NCI-H82 treated with DMSO at 0.1 percent for 48 hours (cell line): ENCODE data around the gene MIDN.

Source experiments
- DNase-seq: peaks from one replicate; lab custom pipeline; 2025; ENCODE audit not compliant: unreplicated experiment; lab: John Stamatoyannopoulos, UW

MIDN gene

DNA sequence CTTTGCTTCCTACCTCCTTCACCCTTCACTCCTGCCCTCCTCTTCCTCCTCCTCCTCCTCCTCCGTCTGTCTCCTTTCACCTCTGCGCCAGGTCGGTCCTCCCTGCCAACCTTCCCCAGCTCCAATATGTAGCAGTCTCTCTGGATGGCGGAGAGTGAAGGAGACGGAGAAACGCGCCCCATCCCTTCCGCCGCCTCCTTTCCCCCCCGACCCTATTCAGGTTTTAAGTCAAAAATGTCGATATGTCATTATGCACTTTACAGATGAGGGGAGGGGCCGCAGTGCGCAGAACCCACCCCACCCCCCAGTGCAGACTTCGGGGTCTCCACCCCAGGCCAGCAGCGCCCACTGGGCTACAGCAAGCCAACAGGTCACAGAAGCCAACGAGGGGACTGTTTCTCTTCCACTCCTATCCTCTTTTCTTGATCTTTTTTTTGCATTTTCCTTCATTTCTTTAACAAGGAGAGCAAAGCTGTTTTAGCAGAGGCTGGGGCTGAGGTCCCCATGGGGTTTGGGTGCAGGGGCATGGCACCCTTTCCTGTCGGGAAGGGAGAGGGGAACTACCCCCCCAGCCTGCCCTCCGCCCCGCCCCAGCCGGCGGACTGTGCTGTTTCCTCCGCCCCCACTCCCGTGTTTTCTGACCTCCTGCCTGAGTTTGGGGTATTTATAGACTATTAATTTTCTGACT lies 9.2 kb downstream of the MIDN start:
- DNase-seq = no peak

DNA sequence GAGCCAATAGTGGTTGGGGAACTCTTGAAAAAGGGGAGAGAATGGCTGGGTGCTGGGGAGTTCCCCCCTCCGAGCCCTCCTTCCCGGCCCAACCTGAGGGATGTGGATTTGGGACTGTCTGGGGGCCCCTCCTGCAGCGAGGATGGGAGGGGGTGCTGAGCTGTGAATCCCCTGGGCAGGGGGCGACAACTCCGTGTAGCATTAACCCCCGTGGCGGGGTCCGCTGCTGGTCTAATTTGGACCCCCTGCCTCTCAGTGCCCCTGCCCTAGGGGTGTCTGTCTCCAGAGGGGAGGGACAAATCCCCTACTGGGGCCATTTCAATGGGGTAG lies 9.7 kb downstream of the MIDN start:
- DNase-seq = no peak

DNA sequence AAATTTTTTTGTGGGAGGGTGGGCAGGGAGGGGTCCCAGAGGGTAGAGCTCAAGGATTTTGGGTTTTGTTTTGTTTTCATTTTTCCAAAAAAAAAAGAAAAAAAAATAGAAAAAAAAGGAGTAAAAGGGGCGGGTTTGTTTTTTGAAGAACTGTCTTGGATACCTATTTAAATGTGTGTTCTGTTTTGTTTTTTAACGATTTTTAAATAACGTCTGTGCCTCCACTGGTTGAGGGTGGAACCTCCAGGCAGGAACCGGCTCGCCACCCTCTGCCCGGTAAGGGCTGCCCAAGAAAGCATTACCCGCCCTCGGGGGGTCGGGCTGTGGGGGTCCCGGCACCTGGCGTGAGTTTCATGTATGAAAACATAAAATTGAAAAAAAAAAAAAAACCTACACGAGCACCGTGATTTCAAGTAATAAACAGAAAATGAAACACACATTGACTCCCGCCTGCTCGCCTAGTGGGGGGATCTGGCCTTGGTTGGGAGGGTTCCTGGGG lies 10.4 kb downstream of the MIDN start:
- DNase-seq = no peak

DNA sequence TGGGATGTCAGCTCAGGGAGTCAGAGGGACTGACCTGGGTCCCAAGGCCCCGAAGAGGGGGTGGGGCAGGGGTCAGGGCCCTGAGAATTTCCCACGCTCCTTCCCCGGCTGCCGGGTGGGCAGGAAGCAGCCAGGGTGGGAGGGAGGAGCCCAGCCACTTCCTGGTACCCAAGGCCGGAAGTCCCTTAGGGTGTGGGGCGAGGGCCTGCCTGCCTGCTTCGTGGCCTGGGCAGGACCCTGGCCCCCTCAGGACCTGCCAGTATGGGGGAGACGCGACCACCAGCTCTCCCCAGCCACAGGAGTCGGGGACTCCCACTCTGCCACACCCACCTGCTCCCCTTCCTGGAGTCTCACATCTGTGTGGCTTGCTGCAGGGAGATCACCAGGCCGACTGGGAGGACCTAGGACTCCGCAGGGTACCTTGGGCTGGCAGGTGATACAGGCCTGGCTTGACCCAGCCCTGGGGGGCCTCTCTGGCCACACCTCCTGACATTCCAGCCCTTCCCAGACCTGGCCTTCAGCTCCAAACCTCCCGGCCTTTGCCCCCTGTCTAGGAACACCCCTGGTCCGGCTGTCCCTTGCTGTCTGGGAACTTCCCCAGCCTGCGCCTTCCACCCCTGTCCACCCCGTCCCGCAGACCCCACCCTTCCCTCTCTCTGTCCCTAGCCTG lies 11.0 kb downstream of the MIDN start:
- DNase-seq = no peak

DNA sequence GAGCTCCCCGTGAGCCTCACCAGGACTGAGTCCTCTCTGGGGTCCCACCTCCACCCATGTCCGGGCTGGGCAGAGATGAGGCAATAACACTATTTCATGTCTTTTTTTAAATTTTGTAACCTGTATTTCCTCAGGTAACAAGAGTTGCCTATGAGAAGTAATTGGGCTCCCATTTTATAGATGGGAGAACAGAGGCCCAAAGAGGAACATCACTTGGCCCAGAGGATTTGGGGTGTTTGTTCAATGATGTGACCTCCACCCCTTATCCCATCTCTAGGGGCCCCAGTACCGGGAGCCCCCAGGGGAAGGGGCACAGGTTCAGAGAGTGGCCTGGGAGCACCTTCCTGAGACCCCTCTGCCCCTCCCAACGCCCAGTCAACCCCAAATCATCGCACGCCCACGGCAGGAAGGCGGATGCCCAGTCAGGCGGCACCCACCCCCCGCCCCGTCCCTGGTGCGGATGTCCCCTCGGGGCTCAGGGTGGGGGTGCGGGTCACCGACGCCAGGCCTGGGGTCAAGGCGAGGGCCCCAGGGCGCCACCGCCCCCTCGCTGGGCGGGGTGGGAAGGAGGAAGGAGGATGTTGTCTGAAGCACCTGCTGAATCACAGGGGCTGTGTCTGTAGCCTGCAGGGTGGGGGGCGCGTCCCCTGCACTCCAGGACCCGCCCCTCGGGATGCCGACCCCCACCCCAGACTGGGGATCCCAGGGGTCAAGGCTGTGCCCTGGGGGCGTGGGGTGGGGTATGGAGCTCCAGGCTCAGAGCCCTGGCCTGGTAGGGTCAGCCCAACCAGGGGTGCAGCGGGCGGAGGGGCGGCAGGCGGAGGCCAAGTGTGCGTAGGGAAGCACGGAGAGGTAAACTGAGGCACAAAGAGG lies 11.7 kb downstream of the MIDN start:
- no peak for DNase-seq

DNA sequence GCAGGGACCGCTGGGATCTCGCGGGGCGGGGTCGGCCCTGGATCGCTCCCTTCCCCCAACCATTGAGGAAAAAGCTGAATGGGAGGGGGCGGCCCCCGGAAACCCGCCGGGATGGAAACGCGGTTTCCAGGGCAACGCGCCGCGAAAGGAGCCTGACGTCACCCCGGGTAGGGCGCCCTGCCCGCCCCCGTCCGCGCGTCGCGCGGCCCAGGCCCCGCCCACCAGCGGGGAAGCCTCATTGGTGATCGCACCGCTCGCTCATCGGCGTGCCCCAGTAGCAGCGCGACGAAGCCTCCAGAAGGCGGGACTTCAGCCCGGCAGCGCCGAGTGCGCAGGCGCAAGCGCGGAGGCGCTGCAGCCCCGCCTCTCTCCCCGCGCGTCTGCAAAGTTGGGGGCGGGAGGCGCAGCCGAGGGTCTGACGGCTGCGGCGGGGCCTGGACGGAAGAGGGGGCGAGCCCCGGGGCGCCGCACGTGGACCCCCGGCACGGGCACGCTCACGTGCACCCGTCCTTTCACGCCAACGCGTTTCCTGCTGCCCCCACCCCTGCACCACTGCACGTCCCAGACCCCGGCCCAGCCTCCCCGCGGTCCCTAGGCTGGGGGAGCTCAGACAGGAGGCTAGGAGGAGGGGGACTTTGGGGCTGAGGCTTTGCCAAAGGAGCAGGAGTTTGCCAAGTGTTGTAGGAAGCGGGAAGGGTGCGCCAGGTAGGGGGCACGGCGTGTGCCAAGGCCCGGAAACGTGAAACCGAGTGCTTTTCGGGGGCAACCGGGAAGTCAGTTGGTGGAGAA lies 12.6 kb downstream of the MIDN start:
- DNase-seq = peak; percentile 44

DNA sequence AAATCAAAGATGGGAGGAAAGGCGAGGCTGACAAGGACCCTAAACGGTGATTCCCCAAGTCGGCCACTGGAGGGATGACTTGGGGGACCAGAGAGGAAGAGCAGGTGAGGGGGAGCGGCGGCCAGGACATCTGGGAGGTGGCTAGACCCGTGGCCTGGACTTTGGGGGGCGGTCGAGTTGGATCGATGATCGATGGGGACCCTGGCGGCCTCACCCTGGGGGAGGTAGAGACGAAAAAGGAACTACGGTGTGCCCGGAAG lies 13.1 kb downstream of the MIDN start:
- DNase-seq = no peak

DNA sequence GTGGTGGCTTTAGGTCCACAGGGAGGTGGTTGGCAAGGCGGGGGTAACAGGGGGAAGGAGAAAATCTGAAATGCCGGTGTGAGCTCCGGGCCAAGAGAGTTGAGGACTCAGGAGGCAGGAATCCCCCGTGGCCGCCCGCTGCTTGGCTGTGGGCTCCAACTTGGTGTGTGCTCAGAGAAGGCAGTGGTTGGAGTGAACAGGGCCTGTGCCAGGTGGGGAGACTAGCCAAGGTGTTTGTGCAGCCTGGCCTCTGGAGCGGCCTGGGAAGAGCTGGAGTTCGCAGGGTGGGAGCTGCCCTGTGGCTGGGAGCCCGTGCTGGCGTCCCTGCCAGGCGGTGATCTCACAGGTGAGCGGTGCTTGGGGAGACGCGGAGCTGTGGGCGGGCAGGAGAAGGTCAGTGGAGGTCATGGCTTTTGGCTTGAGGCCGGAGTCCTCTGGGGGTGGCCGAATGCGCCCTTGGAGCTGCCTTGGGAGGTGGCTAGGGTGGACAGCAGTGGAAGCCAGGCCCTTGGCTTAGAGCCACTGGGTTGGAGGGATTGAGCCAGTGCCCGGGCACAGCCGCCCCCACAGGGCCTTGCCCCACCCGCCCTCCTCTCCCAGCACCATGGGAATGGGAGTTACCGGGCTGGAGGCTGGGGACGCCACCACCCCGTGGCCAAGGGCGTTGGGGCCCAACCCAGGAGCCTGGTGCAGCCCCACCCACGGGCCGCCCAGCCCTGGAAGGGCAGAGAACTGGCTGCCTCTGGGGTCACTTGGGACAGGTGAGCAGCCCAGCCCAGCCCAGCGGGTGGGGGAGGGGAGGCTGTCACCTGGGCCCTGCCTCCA lies 13.6 kb downstream of the MIDN start:
- DNase-seq = no peak

DNA sequence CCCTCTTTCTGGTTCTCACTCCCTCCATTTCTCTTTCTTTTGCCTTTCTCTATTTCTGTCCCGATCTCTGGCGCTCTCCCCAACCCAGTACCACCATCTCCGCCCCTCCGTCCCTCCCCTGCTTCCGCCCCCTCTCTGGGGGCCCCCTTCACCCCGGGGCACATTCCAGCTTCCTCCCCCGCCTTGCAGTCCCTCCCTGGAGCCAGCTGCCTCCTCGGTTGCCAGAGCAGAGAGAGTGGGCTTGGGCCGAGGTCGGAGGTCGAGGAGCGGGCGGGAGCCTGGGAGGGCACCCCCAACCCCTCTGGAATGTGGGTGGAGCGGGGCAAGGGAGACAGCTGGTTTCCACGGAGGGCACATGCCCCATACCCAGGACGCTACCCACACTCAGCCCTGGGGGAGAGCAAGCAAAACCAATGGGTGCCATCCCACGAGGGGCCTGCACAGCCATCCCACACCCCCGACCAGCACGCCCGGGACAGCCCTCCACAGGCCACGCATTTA lies 14.3 kb downstream of the MIDN start:
- DNase-seq = no peak

DNA sequence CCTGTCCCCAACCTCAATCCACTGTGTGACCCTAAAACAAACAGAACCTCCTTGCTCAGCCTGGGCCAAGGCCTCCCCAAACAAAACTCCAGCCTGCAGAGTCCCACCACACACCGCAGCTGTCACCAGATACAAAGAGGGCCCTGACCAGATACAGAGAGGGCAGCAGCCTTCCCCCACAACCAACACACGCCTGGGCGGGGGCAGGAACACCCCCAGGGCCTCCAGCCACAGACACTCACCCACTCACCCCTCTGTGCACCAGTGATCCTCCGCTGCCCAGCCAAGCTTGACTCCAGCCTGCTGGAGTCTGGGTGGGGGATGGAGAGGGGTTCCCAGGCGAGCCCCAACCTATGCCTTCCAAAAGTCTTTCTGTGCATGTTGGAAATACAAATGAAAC lies 14.8 kb downstream of the MIDN start:
- no peak for DNase-seq

DNA sequence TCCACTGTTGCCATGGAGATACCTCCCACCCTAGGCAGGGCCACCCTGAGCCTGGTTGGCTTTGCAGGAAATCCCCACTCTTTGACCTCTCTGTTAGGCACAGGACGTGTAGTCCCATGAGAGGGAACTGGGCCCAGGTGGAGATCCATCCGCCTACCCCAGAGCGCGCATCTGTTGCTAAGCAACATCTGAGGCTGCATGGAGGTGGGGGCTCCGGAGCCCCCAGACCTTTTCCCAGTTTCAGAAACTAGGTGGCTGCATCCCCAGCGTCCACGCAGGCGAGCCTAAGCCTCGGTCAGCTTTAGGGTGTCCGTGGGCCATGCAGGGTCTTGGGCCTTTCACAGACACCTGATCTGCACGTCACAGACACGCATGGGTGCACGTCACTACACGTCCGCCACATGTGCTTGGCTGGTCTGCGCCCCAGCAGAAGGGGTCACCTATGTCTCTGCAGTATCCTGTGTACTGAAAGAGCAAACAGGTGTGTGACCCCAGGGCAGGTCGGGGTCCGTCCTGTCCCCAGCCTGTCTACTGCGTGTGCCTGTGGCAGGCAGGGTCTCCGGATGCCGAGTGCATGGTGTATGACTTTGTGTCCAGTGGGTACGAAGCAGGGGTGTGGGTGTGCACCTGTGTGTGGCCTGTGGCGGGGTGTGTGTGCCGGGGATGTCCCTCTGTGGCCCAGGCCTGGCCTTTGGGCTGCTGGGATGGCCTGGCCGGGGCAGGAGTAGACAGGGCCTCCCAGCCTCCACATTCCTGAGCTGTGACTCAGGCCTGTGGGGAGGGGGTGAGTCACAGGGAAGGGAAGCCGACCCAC lies 16.6 kb downstream of the MIDN start:
- DNase-seq = no peak

DNA sequence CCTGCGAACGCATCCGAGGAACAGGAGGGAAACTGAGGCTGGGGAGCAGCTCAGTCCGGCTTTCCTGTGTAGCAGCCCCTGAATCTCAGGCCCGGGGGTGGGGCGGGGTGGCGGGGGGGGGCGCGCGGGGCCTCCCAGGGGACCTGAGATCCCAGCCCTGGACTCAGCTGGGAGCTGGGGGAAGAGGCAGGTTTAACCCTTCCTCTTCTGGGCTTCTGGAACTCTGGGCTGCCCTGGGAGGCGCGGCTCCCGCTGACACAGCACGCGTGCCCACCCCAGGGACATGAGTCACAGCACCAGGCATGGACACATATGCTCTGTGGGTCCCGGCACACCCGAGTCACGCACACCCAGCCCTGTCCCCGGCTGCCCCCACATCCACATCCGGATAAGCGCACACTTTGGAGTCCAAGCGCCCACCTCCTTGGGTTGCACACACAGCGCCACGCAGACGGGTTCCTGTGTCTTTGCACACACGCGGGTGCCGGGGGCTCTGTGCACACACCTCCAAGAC lies 17.3 kb downstream of the MIDN start:
- DNase-seq = no peak

DNA sequence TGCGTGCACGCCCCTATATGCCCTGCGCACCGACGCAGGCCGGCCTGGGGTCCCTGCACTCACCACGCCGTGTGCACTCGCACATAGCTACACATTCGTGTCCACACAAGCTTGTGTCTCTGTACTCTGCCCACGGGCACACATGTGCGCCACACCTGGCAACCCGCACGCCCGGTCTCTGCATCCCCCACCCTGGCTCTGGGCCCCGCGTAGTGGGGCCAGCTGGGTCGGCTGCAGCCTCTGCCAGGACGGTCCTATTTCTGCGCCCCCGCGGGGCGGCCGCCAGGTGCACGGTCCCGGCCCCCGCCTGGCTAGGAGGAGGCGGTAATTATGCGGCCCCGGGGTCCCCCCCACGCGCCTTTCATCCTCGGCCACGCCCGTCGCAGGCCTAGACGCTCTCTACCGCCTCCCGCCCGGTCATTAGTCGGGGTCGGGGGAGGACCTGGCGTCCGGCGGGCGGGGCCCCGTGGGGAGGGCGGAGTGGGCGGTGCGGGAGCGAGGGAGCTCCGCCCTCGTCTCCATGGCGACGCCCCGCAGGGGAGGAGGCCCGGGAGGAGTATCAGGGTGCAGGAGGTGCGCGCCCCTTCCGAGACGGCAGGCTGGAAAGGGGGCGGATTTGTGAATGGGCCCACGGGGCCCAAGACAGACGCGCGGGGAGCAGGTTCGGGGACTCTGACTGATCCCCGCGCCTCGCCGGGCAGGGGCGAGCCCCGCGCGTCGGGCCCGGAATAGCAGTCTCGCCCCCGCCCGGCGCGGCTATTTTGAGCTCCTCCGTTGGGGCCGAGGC lies 17.9 kb downstream of the MIDN start:
- peak; percentile 39 for DNase-seq

DNA sequence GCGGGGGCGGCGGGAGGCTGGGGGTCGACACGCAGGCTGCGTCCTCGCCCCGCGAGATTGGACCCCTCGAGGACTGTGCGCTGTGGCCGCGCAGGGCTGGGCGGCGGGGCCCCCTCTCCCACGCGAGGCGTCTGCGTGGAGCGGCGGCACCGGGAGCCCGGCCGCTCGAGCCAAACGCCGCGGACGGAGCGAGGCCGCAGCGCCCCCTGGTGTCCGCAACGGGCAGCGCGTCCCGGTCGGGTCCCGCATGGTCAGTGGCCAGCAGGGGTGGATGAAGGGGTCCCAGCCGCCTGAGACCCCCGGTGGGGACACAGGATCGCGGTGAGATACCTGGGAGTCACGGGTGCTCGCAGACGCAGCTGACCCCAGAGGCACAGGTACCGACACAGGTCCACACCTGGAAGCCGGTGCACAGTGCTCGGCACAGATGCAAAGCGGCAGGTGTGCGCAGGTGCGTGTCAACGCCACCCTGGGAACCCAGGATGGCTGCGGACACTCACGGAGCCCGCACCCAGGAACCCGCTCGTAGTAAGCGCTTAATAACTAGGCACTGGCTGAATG lies 18.6 kb downstream of the MIDN start:
- DNase-seq = no peak

DNA sequence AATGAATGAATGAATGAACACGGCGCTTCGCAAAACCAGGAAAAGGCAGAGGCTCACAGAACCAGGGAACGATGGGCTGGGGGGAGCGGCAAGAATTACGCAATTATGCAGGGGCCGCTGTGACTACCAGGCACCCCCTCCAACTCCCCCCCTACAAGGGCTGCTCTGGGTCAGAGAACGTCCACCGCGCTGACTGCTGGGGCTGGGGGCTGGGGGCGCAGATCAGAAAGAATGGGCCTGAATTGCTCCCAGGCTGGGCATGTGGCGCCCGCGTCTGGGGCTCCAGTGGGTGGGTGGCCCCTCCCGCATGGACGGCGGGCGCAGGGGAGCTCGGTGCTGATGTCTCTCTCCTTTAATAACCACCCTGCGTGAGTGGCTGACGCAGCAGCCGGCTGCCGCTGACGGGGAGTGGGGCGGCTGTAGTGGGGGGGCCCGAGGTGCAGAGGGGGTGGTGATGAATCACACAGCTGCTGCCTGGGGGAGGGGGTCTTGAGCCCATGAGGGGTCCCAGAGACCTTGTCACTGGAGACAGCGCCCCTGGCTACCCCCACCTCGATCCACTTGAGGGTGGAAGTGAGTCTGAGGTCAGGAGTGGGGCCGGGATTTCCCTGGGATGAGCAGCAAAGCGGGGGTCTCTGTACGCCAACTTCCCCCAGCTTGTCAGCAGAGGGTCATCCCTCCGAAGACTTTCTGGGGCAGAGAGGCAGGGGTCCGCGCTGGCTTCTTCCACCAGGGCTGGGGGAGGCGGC lies 19.3 kb downstream of the MIDN start:
- no peak for DNase-seq

DNA sequence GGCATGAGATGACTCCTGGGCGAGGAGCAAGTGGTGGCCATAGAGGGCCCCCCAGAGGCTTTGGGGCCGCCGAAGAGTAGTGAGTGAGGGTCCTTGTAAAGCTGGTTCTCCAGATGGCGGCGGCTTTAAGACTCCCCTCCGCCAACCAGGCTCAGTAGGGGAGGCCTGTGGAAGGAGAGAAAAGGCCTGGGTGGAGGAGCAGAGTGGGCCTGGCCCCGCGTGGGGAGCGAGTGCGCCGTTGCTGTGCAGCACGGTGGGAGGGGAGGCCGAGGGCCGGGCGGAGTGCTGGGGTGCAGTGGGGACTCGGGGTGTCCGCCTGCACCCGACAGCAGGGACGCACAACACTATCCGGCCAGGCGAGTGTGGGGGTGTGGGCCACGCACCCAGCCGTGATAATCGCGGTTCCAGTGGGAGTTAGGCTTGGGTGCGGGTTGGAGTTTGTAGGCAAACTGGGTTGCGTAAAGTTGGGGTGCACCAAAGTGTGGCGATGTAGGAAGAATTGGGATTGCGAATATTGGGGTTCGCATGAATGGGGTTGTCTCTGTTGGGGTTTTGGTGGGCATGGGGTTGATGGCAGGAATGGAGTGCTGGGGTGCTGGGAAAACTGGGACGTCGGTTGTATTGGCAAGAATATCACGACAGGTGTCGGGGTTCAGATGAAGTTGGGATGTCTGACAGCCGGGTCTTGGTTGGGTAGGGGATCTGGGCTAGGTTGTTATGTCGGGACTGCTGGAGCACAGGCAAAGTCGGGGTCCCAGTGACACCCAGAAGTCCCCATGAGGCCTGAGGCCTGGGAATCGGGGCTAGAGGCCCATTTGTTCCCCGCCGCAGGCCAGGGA lies 20.1 kb downstream of the MIDN start:
- DNase-seq = no peak

DNA sequence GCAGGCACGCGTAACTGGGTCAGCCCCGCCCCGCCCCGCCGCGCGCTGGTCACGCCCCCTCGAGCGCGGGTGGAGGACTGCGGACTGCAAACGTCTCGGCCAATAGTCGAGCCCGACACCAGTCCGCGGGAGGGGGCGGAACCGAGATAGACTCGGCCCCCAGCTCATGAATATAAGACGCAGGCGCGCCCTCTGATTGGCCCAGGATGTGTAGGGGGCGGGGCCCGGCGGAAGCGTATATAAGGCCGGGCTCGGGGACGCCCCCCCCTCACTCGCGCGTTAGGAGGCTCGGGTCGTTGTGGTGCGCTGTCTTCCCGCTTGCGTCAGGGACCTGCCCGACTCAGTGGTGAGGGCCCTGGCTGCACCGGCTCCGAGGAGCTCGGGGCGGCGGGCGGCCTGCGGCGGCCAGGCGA lies 20.7 kb downstream of the MIDN start, which contains the start of gene CIRBP:
Gene CIRBP (plus strand): TSS at position 268 of the 413 bp plus-strand sequence. CDS start 1,602 bp downstream, outside the sequence.
- DNase-seq = peak; percentile 87
